ENCODE measurements around the gene NRIP1.

DNA sequence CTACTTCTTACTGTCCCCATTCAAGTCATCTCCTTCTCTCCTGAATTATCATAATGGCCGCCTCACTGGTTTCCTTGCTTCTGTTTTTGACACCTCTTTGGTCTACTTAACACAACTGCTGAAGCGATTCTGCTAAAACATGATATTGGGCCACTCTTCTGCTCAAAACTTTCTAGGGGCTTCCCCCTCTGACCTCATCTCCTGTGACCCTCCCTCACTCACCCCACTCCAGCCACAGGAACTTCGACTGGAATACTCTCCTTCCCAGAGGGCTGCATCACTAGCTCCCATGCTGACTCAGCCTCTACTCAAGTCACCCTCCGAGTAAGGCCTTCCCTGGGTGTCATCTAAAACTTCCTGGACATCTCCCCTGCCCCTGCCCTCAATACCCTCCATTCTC, 35.7 kb downstream of the NRIP1 start:
- TF ChIP-seq POLR2AphosphoS5 (IDR thresholded peaks at IDR 0.05; ENCODE audit: borderline replicate concordance, low read depth, low read length) (no peak), EZH2 (IDR thresholded peaks at IDR 0.05) (no peak)
